Left renal cortex interstitium (tissue), 4 donors: ENCODE data around the gene PKNOX1. TPM values are rescaled to one million over a fixed set of nuclear protein-coding genes. Genes with fewer than 3 reads are reported as not detected.
A peak's percentile ranks its signal among the peaks of the same experiment; 100 is the strongest.
"Not testable (repeated sequence)": the region's sequence is repeated elsewhere in the genome, so short reads cannot be mapped to it uniquely, and the experiment has no call there.

ENCODE experiments used
- DNase-seq, 4 donors: peaks; one replicate each; pipeline ENCODE4 v3.0.0-alpha.2; 2013; ENCODE audit warnings: low read depth in 4 of 4, low spot score in 2 of 4, missing footprints in 1 of 4
- polyA plus RNA-seq, 4 donors: library from polyadenylated mRNA; unstranded; fragments of 120-200 nt; gene quantifications; one replicate each; pipeline ENCODE4 v1.2.1, GENCODE V29; 2013; ENCODE audit not compliant: insufficient read length in 4 of 4

PKNOX1 gene, protein sequence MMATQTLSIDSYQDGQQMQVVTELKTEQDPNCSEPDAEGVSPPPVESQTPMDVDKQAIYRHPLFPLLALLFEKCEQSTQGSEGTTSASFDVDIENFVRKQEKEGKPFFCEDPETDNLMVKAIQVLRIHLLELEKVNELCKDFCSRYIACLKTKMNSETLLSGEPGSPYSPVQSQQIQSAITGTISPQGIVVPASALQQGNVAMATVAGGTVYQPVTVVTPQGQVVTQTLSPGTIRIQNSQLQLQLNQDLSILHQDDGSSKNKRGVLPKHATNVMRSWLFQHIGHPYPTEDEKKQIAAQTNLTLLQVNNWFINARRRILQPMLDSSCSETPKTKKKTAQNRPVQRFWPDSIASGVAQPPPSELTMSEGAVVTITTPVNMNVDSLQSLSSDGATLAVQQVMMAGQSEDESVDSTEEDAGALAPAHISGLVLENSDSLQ
- polyA plus RNA-seq, result 10 to 100 TPM; 23.9 to 30.9 (median 26.8) TPM

DNA sequence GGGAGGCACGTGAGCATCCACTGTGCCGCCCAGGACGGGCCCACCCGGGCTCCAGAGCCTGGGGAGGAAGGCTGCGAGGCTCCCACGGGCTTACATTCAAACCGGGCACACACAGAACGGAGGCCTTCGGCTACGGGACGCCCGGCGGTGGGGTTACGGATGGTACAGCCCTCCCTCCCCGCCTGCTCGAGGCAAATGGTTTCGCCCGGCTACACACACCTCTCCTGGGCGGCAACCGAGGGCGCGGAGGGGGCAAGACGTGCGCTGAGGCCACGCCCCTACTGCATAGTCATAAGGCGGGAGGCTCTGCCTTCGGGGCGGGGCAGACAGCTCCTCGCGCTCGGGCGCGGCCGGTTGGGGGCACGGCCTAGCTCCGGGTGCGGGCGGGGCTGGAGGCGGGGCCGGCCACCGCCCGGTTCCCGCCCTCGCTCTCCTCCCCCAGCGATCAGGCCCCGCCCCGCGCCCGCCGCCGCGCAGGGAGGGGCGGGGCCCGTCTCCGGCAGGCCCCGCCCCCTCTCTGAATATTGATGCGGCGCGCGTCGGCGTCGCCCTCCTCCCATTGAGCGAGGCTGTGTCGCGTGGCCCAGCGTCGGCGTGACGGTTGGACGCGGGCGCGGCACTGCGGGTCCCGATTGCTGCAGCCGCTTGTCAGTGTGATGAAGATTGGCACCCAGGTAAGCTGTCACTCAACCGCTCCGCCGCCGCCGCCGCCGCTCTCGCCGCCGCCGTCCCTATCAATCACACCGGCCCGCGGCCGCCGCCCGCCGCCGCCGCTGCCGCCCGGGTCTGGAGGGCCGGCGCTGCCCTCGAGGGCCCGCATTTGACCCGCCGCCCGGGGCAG is at the start of gene PKNOX1:
Gene PKNOX1 (plus strand): TSS at position 572 of the 841 bp plus-strand sequence. CDS start 29,820 bp downstream, outside the sequence.
- DNase-seq, result peak; percentile 85 to 96 (median 92)

DNA sequence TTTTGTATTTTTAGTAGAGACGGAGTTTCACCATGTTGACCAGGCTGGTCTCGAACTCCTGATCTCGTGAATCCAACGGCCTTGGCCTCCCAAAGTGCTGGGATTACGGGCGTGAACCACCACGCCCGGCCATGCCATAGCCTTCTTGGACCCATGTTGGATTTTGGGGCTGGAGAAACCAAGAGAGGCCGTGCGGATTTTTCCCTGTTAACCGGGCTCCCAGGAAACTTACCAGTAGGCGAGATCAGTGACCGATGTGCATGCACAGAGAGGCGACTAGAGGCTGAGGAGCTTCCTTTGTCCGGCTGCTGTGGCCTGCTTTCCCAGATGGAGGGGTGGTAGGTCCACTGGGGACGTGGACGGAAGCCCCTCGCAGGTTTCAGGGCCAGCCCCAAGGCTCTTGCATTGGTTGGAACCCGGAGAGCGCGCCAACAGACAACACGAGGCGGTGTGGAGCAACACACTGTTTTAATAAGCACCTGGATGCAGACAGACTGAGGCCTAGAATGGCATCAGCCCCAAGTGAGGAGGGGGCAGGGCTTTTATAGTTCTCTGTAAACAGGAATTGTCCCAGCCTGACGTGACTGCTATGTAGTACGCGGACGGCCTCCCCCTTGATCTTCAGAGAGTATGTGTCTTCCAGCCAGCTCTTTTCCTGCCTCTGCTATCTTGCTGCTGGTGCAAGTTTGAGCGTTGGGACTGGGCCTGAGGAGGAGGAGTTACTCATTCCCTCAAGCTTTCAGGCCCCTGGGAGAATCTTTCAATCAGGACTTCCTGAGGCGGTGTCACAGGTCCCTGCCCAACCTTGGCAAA is 49.0 kb upstream of the PKNOX1 start, which contains the start of gene ERVH48-1:
Gene ERVH48-1 (minus strand): TSS at position 517 of the 813 bp plus-strand sequence. CDS start 6,624 bp downstream, outside the sequence.
- no peak for DNase-seq

DNA sequence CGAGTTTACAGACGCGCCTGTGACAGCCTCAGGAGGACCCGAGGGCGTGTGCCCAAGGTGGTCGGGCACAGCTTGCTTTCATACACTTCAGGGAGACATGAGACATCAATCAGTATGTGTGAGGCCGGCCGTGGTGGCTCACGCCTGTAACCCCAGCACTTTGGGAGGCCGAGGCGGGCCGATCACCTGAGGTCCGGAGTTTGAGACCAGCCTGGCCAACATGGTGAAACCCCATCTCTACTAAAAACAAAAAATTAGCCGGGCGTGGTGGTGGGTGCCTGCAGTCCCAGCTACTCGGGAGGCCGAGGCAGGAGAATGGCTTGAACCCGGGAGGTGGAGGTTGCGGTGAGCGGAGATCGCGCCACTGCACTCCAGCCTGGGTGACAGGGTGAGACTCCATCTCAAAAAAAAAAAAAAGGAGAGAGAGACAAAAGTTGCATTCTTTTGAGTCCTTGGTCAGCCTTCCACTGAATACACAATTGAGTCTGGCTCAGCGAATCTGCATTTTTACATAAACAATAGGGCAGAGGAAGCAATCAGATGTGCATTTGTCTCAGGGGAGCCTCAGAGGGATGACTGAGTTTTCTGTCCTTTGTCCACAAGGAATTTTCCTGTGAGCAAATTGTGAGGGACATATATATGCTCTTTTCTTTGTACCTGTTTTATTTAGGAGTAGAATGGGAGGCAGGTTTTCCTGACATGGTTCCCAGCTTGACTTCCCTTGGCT is 46.7 kb upstream of the PKNOX1 start:
- not testable (repeated sequence) for DNase-seq

DNA sequence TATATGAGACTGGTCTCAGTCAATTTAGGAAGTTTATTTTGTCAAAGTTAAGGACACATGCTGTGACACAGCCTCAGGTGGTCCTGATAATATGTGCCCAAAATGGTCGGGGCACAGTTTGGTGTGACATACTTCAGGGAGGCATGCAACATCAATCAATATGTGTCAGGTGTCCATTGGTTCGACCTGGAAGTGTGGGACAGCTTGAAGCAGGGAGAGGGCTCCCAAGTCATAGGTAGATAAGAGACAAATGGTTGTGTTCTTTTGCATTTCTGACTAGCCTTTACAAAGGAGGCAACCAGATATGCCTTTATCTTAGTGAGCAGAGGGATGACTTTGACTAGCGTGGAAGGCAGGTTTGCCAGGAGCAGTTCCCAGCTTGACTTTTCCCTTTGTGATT is 44.4 kb upstream of the PKNOX1 start:
- DNase-seq, result no peak

DNA sequence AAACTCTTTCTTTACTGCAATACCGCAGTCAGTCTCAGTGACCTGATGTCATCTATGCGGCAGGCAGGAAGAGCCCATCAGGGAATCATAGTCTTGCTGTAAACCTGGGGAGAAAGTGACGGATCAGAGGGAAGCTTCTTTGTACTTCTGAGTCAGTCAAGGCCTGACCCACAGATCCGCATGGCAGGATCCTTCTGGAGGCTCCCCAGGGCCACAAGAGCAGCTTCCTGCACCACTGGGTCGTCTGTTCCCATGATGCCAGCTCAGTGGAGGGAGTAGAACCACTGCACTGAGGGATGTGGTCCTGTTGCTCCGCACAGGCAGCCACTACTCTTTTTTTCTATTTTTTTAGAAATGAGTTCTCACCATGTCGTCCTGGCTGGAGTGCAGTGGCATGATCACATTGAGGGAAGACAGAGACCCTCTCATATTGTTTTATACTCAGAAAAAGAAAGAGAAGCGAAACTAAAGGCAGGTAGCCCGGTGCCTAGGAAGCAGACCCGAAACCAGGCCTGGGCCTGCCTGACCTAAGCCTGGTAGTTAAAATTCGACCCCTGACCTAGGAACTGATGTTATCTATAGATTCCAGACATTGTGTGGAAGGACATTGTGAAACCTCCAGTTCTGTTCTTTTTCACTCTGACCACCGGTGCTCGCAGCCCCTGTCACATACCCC is 42.7 kb upstream of the PKNOX1 start:
- no peak for DNase-seq

DNA sequence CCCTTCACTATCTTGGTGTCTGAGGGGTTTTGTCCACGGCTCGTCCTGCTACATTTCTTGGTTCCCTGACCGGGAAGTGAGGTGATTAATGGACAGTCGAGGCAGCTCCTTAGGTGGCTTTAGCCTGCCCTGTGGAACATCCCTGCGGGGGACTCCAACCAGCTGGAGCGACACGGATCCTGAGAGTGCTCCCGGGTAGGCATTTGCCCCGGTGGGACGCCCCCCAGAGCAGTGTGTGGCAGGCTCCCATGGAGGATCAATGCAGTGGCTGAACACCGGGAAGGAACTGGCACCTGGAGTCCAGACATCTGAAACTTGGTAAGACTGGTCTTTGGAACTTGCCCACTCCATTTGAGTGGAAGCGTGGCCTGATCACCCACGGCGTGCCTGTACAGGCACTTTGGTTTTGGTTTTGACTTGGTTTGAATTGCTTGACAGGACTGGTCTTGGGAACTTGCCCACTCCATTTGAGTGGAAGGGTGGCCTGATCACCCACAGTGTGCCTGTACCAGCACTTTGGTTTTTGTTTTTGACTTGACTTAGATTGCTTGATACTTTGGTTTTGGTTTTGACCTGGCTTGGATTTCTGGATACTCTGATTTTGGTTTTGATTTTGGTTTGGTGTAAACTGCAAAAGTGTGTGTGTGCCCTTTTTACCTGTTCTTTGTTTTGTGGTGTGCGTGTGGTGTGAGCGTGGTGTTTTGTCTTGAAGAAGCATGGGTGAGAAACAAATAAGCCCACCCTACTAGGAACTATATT is 41.8 kb upstream of the PKNOX1 start:
- not testable (repeated sequence) for DNase-seq

DNA sequence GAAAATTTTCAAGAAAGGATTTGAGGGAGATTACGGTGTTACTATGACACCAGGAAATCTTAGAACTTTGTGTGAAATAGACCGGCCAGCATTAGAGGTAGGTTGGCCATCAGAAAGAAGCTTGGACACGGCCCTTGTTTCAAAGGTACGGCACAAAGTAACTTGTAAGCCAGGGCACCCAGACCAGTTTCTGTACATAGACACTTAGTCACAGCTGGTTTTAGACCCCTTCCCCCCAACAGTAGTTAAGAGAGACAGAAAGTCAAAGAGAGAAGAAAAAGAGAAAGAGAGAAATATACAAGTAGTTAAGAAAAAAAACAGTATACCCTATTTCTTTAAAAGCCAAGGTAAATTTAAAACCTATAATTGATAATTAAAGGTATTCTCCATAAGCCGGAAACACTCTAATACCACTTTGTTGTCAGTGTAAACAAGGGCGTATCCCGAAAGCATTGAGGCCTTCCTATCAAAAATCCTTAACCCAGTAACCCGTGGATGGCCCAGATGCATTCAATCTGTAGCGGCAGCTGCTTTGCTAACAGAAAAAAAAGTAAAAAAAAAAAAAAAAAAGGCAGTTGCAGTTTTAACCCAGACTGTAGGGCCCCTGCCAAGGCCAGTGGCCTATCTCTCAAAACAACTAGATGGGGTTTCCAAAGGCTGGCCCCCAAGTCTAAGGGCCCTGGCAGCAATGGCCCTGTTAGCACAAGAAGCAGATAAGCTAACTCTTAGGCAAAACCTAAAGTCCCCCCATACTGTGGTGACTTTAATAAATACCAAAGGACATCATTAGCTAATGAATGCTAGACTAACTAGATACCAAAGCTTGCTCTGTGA is 41.0 kb upstream of the PKNOX1 start:
- not testable (repeated sequence) for DNase-seq

DNA sequence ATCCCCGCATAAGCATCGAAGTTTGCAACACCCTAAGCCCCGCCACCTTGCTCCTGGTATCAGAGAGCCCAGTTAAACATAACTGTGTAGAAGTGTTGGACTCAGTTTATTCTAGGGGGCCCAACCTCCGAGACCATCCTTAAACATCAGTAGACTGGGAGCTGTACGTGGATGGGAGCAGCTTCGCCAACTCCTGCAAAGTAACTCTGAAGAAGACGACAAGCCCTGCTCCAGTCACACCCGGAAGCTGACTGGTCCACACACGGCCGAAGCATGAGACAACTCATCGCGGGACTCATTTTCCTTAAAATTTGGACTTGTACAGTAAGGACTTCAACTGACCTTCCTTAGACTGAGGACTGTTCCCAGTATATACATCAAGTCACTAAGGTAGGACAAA is 40.4 kb upstream of the PKNOX1 start:
- DNase-seq, result not testable (repeated sequence)

DNA sequence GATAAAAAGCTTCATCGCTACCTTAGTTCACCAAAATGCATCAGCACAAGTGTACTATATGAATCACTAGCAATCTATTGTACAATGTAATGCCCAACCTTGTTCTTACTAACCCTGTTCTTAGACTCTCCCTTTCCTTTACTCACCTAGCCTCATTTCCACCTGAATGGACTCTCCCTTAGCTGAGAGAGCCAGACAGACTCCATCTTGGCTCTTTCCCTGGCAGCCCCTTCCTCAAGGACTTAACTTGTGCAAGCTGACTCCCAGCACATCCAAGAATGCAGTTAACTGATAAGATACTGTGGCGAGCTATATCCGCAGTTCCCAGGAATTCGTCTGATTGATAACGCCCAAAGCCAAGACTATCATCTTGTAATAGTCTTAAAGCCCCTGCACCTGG is 38.0 kb upstream of the PKNOX1 start:
- DNase-seq, result not testable (repeated sequence)

DNA sequence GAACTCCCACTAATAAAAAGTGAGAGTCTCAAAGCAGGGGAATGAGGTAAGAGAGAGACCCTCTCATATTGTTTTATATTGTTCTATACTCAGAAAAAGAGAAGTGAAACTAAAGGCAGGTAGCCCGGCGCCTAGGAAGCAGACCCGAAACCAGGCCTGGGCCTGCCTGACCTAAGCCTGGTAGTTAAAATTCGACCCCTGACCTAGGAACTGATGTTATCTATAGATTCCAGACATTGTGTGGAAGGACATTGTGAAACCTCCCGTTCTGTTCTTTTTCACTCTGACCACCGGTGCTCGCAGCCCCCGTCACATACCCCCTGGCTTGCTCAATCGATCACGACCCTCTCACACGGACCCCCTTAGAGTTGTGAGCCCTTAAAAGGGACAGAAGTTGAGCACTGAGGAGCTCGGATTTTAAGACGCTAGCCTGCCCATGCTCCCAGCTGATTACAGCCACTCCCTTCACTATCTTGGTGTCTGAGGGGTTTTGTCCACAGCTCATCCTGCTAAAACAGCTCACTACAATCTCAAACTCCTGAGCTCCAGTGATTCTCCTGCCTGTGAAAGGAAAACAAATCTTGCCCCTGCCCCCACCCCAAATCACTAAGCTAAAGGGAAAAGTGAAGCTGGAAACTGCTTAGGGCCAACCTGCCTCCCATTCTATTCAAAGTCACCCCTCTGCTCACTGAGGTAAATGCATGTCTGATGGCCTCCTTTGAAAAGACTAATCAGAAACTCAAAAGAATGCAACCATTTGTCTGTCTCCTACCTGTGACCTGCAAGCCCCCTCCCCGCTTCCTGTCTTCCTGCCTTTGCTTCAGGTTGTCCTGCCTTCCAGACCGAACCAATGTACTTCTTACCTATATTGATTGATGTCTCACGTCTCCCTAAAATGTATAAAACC is 37.1 kb upstream of the PKNOX1 start:
- not testable (repeated sequence) for DNase-seq

DNA sequence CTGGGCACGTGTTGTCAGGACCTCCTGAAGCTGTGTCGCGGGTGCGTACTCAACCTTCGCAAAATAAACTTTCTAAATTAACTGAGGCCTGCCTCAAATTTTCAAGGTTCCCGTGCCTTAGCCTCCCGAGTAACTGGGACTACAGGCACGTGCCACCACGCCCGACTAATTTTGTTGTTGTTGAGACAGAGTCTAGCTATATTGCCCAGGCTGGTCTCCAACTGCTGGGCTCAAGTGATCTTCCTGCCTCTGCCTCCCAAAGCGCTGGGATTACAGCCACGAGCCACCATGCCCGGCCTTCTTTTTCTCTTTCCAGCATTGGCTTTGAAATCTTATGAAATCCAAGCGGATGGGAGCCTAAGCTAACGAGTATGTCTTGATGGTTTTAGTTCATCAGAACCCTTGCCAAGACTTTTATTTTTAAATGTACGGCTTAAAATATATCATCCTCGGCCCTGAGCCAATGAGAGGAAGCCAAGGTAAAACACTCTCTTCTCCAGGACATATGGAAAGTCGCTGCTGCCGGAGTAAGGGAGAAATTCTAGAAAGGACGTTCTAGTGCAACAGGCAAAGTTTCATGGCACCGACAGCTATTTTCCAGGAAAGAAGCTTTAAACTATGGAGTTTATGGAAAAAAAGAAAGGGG is 36.3 kb upstream of the PKNOX1 start:
- DNase-seq, result no peak

DNA sequence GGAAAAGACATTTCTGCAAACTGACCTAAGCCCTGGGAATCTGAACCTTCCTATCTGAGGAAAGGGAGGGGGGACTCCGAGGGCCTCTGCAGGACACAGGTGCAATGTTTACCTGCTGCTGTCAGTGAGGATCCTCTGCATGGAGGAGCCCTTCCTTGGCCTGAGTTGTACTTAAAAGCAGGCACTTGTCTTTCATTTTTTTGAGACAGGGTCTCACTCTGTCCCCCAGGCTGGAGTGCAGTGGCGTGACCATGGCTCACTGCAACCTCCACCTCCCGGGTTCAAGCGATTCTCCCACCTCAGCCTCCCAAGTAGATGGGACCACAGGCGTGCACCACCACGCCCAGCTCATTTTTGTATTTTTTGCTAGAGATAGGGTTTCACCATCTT is 35.8 kb upstream of the PKNOX1 start:
- not testable (repeated sequence) for DNase-seq

DNA sequence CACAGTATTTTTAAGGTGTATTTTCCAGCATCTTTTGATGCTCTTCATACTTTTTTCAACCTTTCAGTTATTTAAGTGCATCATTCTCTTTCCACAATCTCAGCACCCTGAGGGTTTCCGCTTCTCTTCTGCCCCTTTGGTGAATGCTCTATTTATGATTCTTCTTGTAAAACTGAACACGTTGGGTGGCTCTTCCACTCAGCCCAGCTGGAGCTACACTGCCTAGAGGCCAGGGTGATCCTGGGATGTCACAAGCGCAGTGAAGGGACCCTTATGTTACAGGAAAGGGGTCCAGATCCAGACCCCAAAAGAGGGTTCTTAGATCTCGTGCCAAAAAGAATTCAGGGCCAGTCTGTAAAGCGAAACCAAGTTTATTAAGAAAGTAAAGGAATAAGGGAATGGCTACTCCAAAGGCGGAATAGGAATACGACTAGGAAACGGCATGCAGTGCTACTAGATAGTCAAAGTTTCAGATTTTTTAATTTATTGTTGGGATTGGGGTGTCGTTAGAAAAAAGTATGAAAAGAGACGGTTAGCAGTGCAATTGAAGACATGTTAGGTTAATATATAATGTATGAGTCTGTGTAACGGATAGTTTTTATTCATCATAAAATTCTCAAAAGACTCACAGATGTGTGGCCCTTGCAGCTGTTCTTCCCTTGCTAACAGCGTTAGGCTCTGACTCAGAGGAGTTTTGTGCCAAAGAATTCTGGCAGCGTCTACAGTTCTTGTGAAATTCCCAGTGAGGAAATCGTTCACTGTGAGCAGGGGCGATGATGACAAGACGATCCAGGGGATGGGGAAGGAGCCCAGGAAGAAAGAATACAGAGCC is 34.6 kb upstream of the PKNOX1 start:
- peak; percentile 53 to 69 (median 58) for DNase-seq

DNA sequence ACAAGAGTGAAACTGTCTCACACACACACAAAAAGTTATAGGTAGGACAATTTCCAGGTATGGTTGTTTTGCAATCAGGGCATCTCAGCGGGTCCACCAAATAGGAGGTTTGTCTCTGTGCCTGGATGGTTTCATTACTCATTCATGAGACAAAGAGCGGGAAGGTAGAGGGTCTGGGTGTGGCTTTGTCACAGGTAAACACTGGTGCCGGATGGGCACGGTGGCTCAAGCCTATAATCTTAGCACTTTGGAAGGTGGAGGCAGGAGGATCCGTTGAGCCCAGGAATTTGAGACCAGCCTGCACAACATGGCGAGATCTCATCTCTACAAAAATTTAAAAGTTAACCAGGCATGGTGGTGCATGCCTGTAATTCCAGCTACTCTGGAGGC is 32.7 kb upstream of the PKNOX1 start:
- DNase-seq, result no peak

DNA sequence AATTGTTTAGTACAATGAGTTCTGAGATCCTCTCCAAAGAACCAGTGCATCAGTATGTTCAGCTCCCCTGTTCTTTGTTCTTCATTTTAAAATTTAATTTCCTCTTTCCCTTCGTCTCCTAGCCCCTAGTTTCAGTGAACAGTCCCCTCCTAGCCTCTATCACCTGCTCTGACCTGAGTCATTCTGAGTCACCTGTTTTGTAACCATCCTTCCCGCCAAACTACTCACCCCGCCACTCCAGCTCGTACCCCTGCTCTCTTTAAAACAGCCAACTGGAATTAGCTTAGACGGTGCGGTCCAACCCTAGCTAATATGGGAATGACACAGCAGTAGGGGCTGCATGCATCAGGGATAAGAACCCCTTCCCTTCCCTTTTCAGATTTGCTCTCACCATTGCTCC is 32.1 kb upstream of the PKNOX1 start:
- DNase-seq, result no peak
